H54 (cell line): ENCODE data around the gene R3HDM2.
A peak's percentile ranks its signal among the peaks of the same experiment; 100 is the strongest.

Experiments used
- DNase-seq: peaks from one replicate; pipeline ENCODE4 v3.0.0; 2011; ENCODE audit warnings: low spot score, mixed read lengths; ENCODE audit not compliant: insufficient read length
- FAIRE-seq: peaks from 3 replicates; lab custom pipeline; 2011; peaks lifted over from hg19 to GRCh38; lab: Jason Lieb, UNC
- POLR2A ChIP-seq: IDR thresholded peaks from 2 replicates; pipeline ENCODE4 v1.6.1; 2011; ENCODE audit warnings: low read depth, mild to moderate bottlenecking, low read length

Gene R3HDM2

GRCh38 chr12:57248934-57249742, 181.7 kb downstream of the R3HDM2 start:
- FAIRE-seq (no peak), DNase-seq (no peak)
- TF ChIP-seq POLR2A: no peak

DNA sequence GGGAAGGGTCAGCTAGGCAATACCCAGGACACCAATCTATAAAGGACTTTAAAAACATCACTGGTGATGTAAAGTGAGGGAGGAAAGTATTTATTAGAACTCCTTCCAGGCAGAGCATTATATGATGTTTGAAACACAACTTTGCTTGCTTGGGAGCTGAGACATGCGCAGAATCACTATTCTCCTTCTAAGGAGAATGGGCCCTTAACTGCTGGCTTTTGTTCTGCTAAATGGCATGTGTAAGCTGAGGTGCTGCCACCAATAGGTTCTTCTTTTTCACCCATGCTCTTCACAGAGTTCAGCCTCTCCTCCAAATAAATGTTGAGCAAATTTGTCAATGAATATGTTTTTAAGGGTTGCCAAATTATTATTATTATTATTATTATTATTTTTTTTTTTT, 183.8 kb downstream of the R3HDM2 start:
- no peak for TF ChIP-seq POLR2A
- FAIRE-seq (no peak), DNase-seq (no peak)

GRCh38 chr12:57244312-57244696, 186.5 kb downstream of the R3HDM2 start:
- FAIRE-seq (no peak), DNase-seq (no peak)
- no peak for TF ChIP-seq POLR2A

DNA sequence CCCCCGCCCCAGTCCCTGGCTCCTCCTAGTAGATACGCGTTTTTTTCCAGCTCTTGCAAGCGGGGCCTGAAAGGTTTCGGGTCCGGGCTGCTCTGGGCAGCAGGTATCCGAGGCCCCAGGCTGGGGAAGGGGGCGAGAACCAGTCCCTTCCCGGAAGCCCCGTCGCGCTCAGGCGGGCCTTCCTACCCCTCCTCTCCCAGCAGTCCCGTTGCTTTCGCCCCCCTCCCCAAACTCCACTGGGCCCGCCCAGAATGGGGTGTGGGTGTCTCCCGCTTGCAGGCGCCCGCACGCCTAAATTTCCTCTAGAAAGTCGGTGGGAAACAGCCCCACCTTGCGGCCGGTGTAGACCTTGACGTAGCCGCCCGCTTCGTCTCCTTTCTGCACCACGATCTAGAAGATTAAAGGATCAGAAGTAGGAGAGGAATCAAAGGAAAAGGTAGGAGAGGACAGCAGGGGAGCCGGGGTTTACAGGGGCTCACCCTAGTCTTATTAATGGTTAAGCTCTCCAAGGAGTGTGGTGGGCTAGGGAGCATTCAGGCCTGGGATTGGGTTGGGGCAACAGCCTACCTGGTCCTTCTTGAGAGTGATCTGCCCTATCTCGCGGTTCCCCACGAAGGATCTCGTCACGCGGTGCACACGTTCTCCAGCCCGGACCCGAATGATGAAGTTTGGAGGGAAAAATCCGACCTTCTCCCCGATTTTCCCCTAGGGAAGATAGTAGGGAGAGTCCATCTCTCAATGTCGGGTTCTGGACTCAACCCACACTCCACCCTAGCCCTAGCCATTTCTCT, 187.1 kb downstream of the R3HDM2 start:
- no peak for DNase-seq
- no peak for FAIRE-seq
- TF ChIP-seq POLR2A: no peak

- FAIRE-seq: no peak
- TF ChIP-seq POLR2A: no peak
- DNase-seq: no peak
Observed at GRCh38 chr12:57242691-57243454, 188.0 kb downstream of the R3HDM2 start.

- DNase-seq (no peak), FAIRE-seq (no peak)
- TF ChIP-seq POLR2A: no peak
Observed at GRCh38 chr12:57242329-57242690, 188.5 kb downstream of the R3HDM2 start.

GRCh38 chr12:57241402-57242310, 189.2 kb downstream of the R3HDM2 start:
- no peak for TF ChIP-seq POLR2A
- DNase-seq (no peak), FAIRE-seq (no peak)

GRCh38 chr12:57240926-57241401, 189.9 kb downstream of the R3HDM2 start:
- DNase-seq: no peak
- FAIRE-seq: no peak
- TF ChIP-seq POLR2A: no peak

DNA sequence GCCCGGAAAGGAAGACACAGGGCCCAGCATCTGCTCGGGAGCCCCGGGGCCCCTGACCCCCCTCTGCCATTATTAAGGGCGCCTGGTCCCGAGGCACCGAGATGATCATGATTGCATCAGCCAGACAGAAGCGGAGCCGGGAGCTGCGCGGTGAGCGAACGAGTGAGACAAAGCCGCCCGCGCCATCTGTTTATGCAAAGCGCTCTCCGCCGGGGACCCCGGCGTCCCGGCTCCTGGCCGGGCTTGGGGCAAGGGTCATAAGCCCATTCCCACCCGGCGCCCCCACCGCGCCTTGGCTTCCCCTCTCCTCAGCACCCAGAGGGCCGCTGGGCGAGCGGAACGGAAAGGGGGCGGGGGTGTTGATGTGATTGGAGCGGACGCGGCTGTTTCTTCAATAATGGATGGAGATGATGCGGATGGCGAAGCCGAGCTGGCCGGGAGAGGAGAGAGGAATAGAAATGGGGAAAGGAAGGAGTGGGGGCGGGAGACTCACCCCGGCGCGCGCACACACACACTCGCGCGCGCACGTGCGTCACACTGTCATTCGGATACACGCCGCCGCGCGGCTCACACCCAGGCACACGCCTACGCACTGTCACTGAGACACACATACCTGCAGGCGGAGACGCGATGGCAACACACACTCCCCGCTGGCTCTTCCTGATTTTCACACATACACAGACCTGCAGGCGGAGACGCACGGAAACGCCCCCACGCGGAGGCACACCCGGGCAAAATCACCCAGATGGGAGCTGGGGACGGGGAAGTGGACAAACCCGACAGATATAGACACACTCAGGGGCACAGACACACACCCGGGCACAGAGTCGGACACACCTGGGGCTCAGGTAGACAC, 190.5 kb downstream of the R3HDM2 start:
- FAIRE-seq (no peak), DNase-seq (no peak)
- TF ChIP-seq POLR2A: no peak

DNA sequence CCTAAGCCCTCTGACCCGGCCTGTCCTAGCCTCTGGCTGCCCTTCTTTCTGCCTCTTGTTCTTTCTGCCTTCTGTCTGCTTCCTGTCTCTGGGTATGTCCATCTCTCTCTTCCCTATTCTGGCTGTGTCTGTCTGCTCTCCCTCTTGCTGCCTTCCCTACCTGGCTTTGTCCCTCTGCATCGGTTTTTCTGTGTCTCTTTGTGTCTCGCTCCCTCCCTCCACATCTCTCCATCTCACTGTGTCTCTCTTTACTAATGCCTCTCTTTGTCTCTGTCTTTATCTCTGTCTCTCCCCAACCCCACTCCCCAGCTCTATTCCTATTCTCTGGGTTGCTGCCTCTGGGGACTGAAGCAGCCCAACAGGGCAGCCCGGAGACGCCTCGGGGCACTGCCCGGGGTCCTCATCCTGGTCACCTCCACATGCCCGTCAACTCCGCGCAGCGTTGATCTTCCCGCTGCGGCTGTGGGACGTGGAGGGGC, 191.2 kb downstream of the R3HDM2 start:
- no peak for DNase-seq
- FAIRE-seq: no peak
- TF ChIP-seq POLR2A: no peak

- peak; percentile 89 for DNase-seq
- FAIRE-seq: no peak
- peak; percentile 24; the same call in 1 of the 2 replicates for TF ChIP-seq POLR2A
Observed at GRCh38 chr12:57238854-57239554, 191.8 kb downstream of the R3HDM2 start.
